OCI-LY7 (cell line): Measurements from ENCODE around the gene ADAMTSL2. TPM values are rescaled to one million over a fixed set of nuclear protein-coding genes. Genes with fewer than 3 reads are reported as not detected.

Experiments
- BruUV-seq: library from RNA; stranded (reverse); fragments of 400-500 nt; replicated peaks from 2 replicates; lab custom pipeline; 2021; lab: Mats Ljungman, UMichigan
- CTCF ChIA-PET: fragments of 300-600 bp; sonication (Branson Sonifier 250); formaldehyde crosslinking; loops from one replicate; lab custom pipeline; 2022; ENCODE audit warnings: antibody characterized with exemption; ENCODE audit not compliant: unreplicated experiment; lab: Charles Lee
- POLR2A ChIA-PET: fragments of 300-600 bp; sonication (Branson Sonifier 250); formaldehyde crosslinking; loops from one replicate; lab custom pipeline; 2022; ENCODE audit warnings: antibody characterized with exemption; lab: Charles Lee
- DNase-seq: peaks from one replicate; pipeline ENCODE4 v3.0.0-alpha.2; 2015; ENCODE audit warnings: low spot score
- H2AFZ ChIP-seq: fragments of 200-600 bp; sonication (generic), shearing (Covaris generic); 2 replicates; pipeline ENCODE4 v1.6.1; 2014; ENCODE audit warnings: mild to moderate bottlenecking, antibody characterized with exemption, low read length, moderate library complexity
- H3K27ac ChIP-seq: fragments of 200-600 bp; sonication (generic); 2 replicates; pipeline ENCODE4 v1.5.1; 2014; ENCODE audit warnings: mixed run types, low read depth, mild to moderate bottlenecking, moderate library complexity, low read length, inconsistent platforms; ENCODE audit not compliant: poor library complexity, severe bottlenecking
- H3K36me3 ChIP-seq: fragments of 200-600 bp; sonication (generic); 2 replicates; pipeline ENCODE4 v1.6.1; 2014; ENCODE audit warnings: mild to moderate bottlenecking, antibody characterized with exemption, low read length, moderate library complexity, mixed read lengths; ENCODE audit not compliant: insufficient read depth
- H3K4me1 ChIP-seq: fragments of 200-600 bp; sonication (generic); 2 replicates; pipeline ENCODE4 v1.5.1; 2014; ENCODE audit warnings: mild to moderate bottlenecking, low read length; ENCODE audit not compliant: insufficient read depth, poor library complexity, severe bottlenecking
- H3K4me2 ChIP-seq: fragments of 200-600 bp; sonication (generic); 2 replicates; pipeline ENCODE4 v1.6.1; 2014; ENCODE audit warnings: mild to moderate bottlenecking, low read length
- H3K4me3 ChIP-seq: fragments of 200-600 bp; sonication (generic); 2 replicates; pipeline ENCODE4 v1.5.1; 2014; ENCODE audit warnings: mild to moderate bottlenecking, low read depth, low read length; ENCODE audit not compliant: poor library complexity, severe bottlenecking
- H3K79me2 ChIP-seq: fragments of 200-600 bp; sonication (generic); 2 replicates; pipeline ENCODE4 v1.6.1; 2016; ENCODE audit warnings: low read depth, mild to moderate bottlenecking, low read length, moderate library complexity, mixed read lengths; ENCODE audit not compliant: insufficient read depth
- H3K9me2 ChIP-seq: fragments of 200-600 bp; sonication (generic); 2 replicates; pipeline ENCODE4 v1.6.1; 2016; ENCODE audit warnings: mild to moderate bottlenecking, low read length, mixed read lengths; ENCODE audit not compliant: insufficient read depth
- H3K9me3 ChIP-seq: fragments of 200-600 bp; sonication (generic); 2 replicates; pipeline ENCODE4 v1.6.1; 2014; ENCODE audit warnings: mild to moderate bottlenecking, mixed run types, low read length, mixed read lengths
- H4K20me1 ChIP-seq: fragments of 200-600 bp; sonication (generic); 2 replicates; pipeline ENCODE4 v1.6.1; 2014; ENCODE audit warnings: mild to moderate bottlenecking, antibody characterized with exemption, low read length, moderate library complexity, mixed read lengths; ENCODE audit not compliant: insufficient read depth
- EZH2phosphoT487 ChIP-seq: fragments of 200-600 bp; sonication (generic); IDR thresholded peaks from 2 replicates; pipeline ENCODE4 v1.6.1; 2018; ENCODE audit warnings: low read depth, borderline replicate concordance, mild to moderate bottlenecking, mixed run types, antibody characterized with exemption, low read length, moderate library complexity, mixed read lengths
- intact Hi-C: fragments of 100-400 bp; cut with micrococcal nuclease; formaldehyde crosslinking; loops from one replicate; pipeline ENCODE4 v1.10.0; 2022; ENCODE audit not compliant: unreplicated experiment
- total RNA-seq, 2 experiments: library from RNA; depleted of rRNA in 1 of 2; stranded (reverse); fragments of >200 nt in 1 of 2; shearing (Covaris generic) in 1 of 2; gene quantifications; 2 replicates each; pipeline ENCODE4 v1.2.3, GENCODE V29; 2014 to 2022
- TF ChIP-seq, protein P1 (sequence below): fragments of 200-600 bp; sonication (generic); conservative IDR thresholded peaks from 2 replicates; pipeline ENCODE4 v1.5.1; 2014; ENCODE audit warnings: mild to moderate bottlenecking, antibody characterized with exemption, low read length, moderate library complexity, mixed read lengths

Gene ADAMTSL2
- total RNA-seq, 2 experiments from 2014 or later, result 0.88 TPM; not detected in 1

DNA sequence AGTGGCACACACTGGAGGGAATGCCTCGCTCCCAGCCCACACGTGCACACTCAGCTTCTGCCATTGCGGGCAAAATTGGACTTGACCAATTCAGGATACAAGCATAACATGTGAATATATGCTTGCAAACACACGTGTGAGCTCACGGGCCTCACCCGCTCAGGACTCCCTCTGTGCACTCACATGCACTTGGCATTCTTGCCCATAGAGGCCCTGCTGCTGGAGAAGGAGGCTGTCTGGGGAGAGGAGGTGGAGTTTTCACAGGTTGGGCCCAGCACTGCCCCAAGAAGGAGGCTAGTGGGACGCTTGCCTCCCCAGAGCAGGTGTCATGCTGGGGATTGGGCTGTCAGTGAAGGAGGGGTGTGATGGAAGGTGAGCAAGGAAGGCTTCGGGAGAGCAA is 11.4 kb upstream of the ADAMTSL2 start:
- H3K9me2 ChIP-seq, result no peaks in the 10 kb centered on the region

DNA sequence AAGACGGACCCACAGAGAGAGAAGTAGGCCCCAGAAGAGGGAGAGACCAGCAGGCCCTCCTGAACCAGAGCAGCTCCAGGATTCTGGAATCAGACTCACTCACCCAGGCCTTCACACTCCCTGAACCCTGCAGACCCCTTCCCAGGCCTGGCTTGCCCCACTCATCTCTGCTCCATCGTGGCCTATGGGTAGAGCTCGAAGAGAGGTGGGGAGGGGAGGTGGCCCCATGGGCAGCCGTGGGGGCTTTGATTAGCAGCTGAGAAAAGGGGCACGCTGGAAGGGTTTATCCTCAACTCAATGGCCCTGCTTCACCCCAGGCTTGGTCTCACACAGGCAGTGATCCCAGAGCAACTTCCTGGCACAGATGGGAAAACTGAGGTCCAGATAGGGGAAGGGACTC is 10.4 kb upstream of the ADAMTSL2 start:
- intact Hi-C loops, result no loop called here
- no peaks in the 10 kb centered on the region for H3K36me3 ChIP-seq
- no peak overlapping the region for H3K4me2 ChIP-seq
- H3K4me1 ChIP-seq, result no peaks in the 10 kb centered on the region
- H3K4me3 ChIP-seq, result no peak overlapping the region
- no peaks in the 10 kb centered on the region for H3K9me2 ChIP-seq
- H4K20me1 ChIP-seq, result no peaks in the 10 kb centered on the region
- TF ChIP-seq, protein P1, sequence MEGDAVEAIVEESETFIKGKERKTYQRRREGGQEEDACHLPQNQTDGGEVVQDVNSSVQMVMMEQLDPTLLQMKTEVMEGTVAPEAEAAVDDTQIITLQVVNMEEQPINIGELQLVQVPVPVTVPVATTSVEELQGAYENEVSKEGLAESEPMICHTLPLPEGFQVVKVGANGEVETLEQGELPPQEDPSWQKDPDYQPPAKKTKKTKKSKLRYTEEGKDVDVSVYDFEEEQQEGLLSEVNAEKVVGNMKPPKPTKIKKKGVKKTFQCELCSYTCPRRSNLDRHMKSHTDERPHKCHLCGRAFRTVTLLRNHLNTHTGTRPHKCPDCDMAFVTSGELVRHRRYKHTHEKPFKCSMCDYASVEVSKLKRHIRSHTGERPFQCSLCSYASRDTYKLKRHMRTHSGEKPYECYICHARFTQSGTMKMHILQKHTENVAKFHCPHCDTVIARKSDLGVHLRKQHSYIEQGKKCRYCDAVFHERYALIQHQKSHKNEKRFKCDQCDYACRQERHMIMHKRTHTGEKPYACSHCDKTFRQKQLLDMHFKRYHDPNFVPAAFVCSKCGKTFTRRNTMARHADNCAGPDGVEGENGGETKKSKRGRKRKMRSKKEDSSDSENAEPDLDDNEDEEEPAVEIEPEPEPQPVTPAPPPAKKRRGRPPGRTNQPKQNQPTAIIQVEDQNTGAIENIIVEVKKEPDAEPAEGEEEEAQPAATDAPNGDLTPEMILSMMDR, result no peak
- TF ChIP-seq EZH2phosphoT487, result no peak
- ChIA-PET POLR2A (no interaction called here), CTCF (interaction anchor here (0.6 kb wide), 1 partner anchor 81 kb away, joined by 4 read pairs; no protein-coding TSS in a partner anchor)
- no peak overlapping the region for H2AFZ ChIP-seq
- H3K9me3 ChIP-seq, result no peaks in the 10 kb centered on the region
- H3K79me2 ChIP-seq, result no peaks in the 10 kb centered on the region
- DNase-seq, result no peak
- no peak overlapping the region for H3K27ac ChIP-seq
- no TSS peak for BruUV-seq

More for the DNA sequence above, 11.4 kb upstream of the ADAMTSL2 start:
- POLR2A ChIA-PET, result interaction anchor here (0.6 kb wide), 1 partner anchor 143 kb away, joined by 3 read pairs; no protein-coding TSS in a partner anchor
- no peak overlapping the region for H3K4me2 ChIP-seq
- no peaks in the 10 kb centered on the region for H3K79me2 ChIP-seq
- no TSS peak for BruUV-seq
- CTCF ChIA-PET, result no interaction called here
- no peaks in the 10 kb centered on the region for H3K9me3 ChIP-seq
- intact Hi-C loops, result no loop called here
- TF ChIP-seq EZH2phosphoT487, result no peak
- TF ChIP-seq, protein P1, result no peak
- no peak overlapping the region for H3K27ac ChIP-seq
- DNase-seq, result no peak
- H2AFZ ChIP-seq, result no peak overlapping the region
- no peaks in the 10 kb centered on the region for H3K4me1 ChIP-seq
- H3K36me3 ChIP-seq, result no peaks in the 10 kb centered on the region
- H4K20me1 ChIP-seq, result no peaks in the 10 kb centered on the region
- H3K4me3 ChIP-seq, result no peak overlapping the region

DNA sequence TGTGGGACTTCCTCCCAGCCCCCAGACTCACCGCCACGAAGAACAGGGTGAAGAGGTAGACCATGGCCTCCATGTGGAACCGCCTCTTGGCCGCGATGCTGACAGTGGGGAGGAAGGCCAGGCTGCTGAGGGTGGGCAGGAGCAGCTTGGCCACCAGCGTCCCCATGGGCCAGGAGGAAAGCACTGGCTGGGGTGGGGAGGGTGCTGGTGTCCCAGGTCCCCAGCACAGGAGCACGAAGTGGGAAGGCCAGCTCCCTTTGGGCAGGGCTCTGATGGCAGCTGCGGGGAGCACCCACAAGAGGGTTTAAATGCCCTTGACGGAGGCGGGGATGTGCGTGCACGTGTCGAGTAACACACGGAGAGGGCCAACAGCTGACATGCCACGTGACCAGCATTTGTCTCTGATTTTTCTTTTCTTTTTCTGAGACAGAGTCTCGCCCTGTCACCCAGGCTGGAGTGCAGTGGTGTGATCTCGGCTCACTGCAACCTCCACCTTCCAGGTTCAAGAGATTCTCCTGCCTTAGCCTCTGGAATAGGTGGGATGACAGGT is 9.8 kb upstream of the ADAMTSL2 start, which contains the start of gene MYMK:
Gene MYMK, minus strand, starts transcription at position 281 of the 550 bp plus-strand sequence. Its CDS starts 115 bp downstream, at position 166.
- TF ChIP-seq, protein P1, result no peak
- TF ChIP-seq EZH2phosphoT487, result no peak
- POLR2A ChIA-PET, result no interaction called here
- Histone ChIP-seq H3K4me1 (no peaks in the 10 kb centered on the region), H4K20me1 (no peaks in the 10 kb centered on the region), H3K79me2 (no peaks in the 10 kb centered on the region), H3K4me2 (no peak within 1 kb of the TSS), H3K36me3 (no peaks in the 10 kb centered on the region), H3K27ac (no peak within 1 kb of the TSS), H3K9me2 (no peaks in the 10 kb centered on the region), H3K9me3 (no peaks in the 10 kb centered on the region), H2AFZ (no peak within 1 kb of the TSS), H3K4me3 (no peak within 1 kb of the TSS)
- CTCF ChIA-PET, result no interaction called here
- intact Hi-C loops, result no loop called here
- no TSS peak for BruUV-seq
- DNase-seq, result no peak
